ENCODE results near the gene SSX4. TPM values are rescaled to one million over a fixed set of nuclear protein-coding genes. Genes with fewer than 3 reads are reported as not detected.
"Not testable (repeated sequence)": the region's sequence is repeated elsewhere in the genome, so short reads cannot be mapped to it uniquely, and the experiment has no call there.

Gene SSX4
- not detected for polyA plus RNA-seq (ENCODE audit: insufficient read length in 3 of 3)
- long read RNA-seq, donor 1: 0 reads
- long read RNA-seq, donor 2: 0 reads
- long read RNA-seq, donor 3: 0 reads
- long read RNA-seq, donor 4: 0 reads
- long read RNA-seq, donor 5: 0 reads
- long read RNA-seq, donor 6: 0 reads
- long read RNA-seq, donor 7: 0 reads
- long read RNA-seq, donor 8: 0 reads
- long read RNA-seq, donor 9: 0 reads
- long read RNA-seq, donor 10: 0 reads
- long read RNA-seq, donor 11: 0 reads
- long read RNA-seq, donor 12: 0 reads
- long read RNA-seq, donor 13: 0 reads
- long read RNA-seq, donor 14: 0 reads
- long read RNA-seq, donor 15: 0 reads
- long read RNA-seq, donor 16: 0 reads

- not testable (repeated sequence) for DNase-seq (ENCODE audit: extremely low read depth in 1 of 11, low read depth in 9 of 11, low spot score in 4 of 11)
These were observed at the start of gene SSX4 for GRCh38 chrX:48383239-48383638. Gene SSX4, plus strand, starts transcription at chrX:48383539. Its CDS starts 515 bp downstream, at chrX:48384054.

- not testable (repeated sequence) for DNase-seq (ENCODE audit: extremely low read depth in 1 of 11, low read depth in 9 of 11, low spot score in 4 of 11)
These were observed 37.3 kb upstream of the SSX4 start for GRCh38 chrX:48346059-48346458.

GRCh38 chrX:48356315-48357094 lies 26.8 kb upstream of the SSX4 start, which contains the start of gene SSX3:
Gene SSX3, minus strand, starts transcription at chrX:48356703. Its CDS starts 1,454 bp downstream, at chrX:48355249.
- DNase-seq (ENCODE audit: extremely low read depth in 1 of 11, low read depth in 9 of 11, low spot score in 4 of 11): not testable (repeated sequence)

- no peak for DNase-seq (ENCODE audit: extremely low read depth in 1 of 11, low read depth in 9 of 11, low spot score in 4 of 11)
These were observed 25.7 kb upstream of the SSX4 start for GRCh38 chrX:48357681-48358080.

- DNase-seq (ENCODE audit: extremely low read depth in 1 of 11, low read depth in 9 of 11, low spot score in 4 of 11): not testable (repeated sequence)
These were observed 24.1 kb upstream of the SSX4 start for GRCh38 chrX:48359281-48359680.

GRCh38 chrX:48367717-48368408 lies 15.5 kb upstream of the SSX4 start:
- not testable (repeated sequence) for DNase-seq (ENCODE audit: extremely low read depth in 1 of 11, low read depth in 9 of 11, low spot score in 4 of 11)

GRCh38 chrX:48370408-48370807 lies 12.9 kb upstream of the SSX4 start:
- DNase-seq (ENCODE audit: extremely low read depth in 1 of 11, low read depth in 9 of 11, low spot score in 4 of 11): not testable (repeated sequence)

- not testable (repeated sequence) for DNase-seq (ENCODE audit: extremely low read depth in 1 of 11, low read depth in 9 of 11, low spot score in 4 of 11)
These were observed 13.6 kb downstream of the SSX4 start for GRCh38 chrX:48396931-48397330.

- DNase-seq (ENCODE audit: extremely low read depth in 1 of 11, low read depth in 9 of 11, low spot score in 4 of 11): not testable (repeated sequence)
These were observed 14.5 kb downstream of the SSX4 start for GRCh38 chrX:48397825-48398224.

- not testable (repeated sequence) for DNase-seq (ENCODE audit: extremely low read depth in 1 of 11, low read depth in 9 of 11, low spot score in 4 of 11)
These were observed 28.5 kb downstream of the SSX4 start, which contains the start of gene SSX4B for GRCh38 chrX:48411860-48412259. Gene SSX4B, minus strand, starts transcription at chrX:48411960. Its CDS starts 588 bp downstream, at chrX:48411372.

- not testable (repeated sequence) for DNase-seq (ENCODE audit: extremely low read depth in 1 of 11, low read depth in 9 of 11, low spot score in 4 of 11)
These were observed 43.8 kb downstream of the SSX4 start for GRCh38 chrX:48427027-48427716.

GRCh38 chrX:48429606-48430005 lies 46.3 kb downstream of the SSX4 start:
- not testable (repeated sequence) for DNase-seq (ENCODE audit: extremely low read depth in 1 of 11, low read depth in 9 of 11, low spot score in 4 of 11)

- DNase-seq (ENCODE audit: extremely low read depth in 1 of 11, low read depth in 9 of 11, low spot score in 4 of 11): not testable (repeated sequence)
These were observed 46.8 kb downstream of the SSX4 start for GRCh38 chrX:48430166-48430565.

- DNase-seq (ENCODE audit: extremely low read depth in 1 of 11, low read depth in 9 of 11, low spot score in 4 of 11): not testable (repeated sequence)
These were observed 50.4 kb downstream of the SSX4 start for GRCh38 chrX:48433713-48434112.

Other genes with a start within 250 kb of the SSX4 start
- not detected for gene SSX5, start 186.7 kb upstream of the SSX4 start, polyA plus RNA-seq (ENCODE audit: insufficient read length in 3 of 3)
- gene SSX1, start 128.1 kb upstream of the SSX4 start, polyA plus RNA-seq (ENCODE audit: insufficient read length in 3 of 3): not detected
- gene SSX3, start 26.8 kb upstream of the SSX4 start, polyA plus RNA-seq (ENCODE audit: insufficient read length in 3 of 3): not detected
- not detected for gene SSX4B, start 28.4 kb downstream of the SSX4 start, polyA plus RNA-seq (ENCODE audit: insufficient read length in 3 of 3)
- gene SLC38A5, start 86.7 kb downstream of the SSX4 start, polyA plus RNA-seq (ENCODE audit: insufficient read length in 3 of 3): 1 to 10 TPM; 3.6 to 6.6 (median 5.8) TPM
- 10 to 100 TPM; 38.9 to 40.9 (median 40.1) TPM for gene FTSJ1, start 92.7 kb downstream of the SSX4 start, polyA plus RNA-seq (ENCODE audit: insufficient read length in 3 of 3)
- 1 to 10 TPM; 6.3 to 8.4 (median 6.8) TPM for gene PORCN, start 125.5 kb downstream of the SSX4 start, polyA plus RNA-seq (ENCODE audit: insufficient read length in 3 of 3)
- 10 to 100 TPM; 71.6 to 76.1 (median 75.9) TPM for gene EBP, start 138.3 kb downstream of the SSX4 start, polyA plus RNA-seq (ENCODE audit: insufficient read length in 3 of 3)
- gene TBC1D25, start 156.2 kb downstream of the SSX4 start, polyA plus RNA-seq (ENCODE audit: insufficient read length in 3 of 3): 10 to 100 TPM in 1 of 3 donors, 1 to 10 TPM in 2; 7.6 to 12.8 (median 9.5) TPM
- gene RBM3, start 190.9 kb downstream of the SSX4 start, polyA plus RNA-seq (ENCODE audit: insufficient read length in 3 of 3): 100 to 1,000 TPM; 288 to 387 (median 312) TPM
- gene WDR13, start 214.0 kb downstream of the SSX4 start, polyA plus RNA-seq (ENCODE audit: insufficient read length in 3 of 3): 100 to 1,000 TPM; 118 to 157 (median 145) TPM